Measurements from ENCODE around the gene ACE.

The ACE gene

GRCh38 chr17:63476854-63477479 lies at the start of gene ACE:
Gene ACE (plus strand): TSS chr17:63477061. CDS start chr17:63477095, 34 bp downstream.
- no peak for DNase-seq

GRCh38 chr17:63429766-63430165 lies 47.1 kb upstream of the ACE start:
- DNase-seq, result no peak

GRCh38 chr17:63430223-63430622 lies 46.6 kb upstream of the ACE start:
- no peak for DNase-seq

- DNase-seq, result no peak
Observed at GRCh38 chr17:63431618-63431938, 45.3 kb upstream of the ACE start.

GRCh38 chr17:63431939-63432804 lies 44.7 kb upstream of the ACE start:
- DNase-seq, result no peak

GRCh38 chr17:63433746-63434591 lies 42.9 kb upstream of the ACE start:
- DNase-seq, result peak; percentile 6

- peak; percentile 39 for DNase-seq
Observed at GRCh38 chr17:63434951-63435571, 41.8 kb upstream of the ACE start.

GRCh38 chr17:63435681-63436522 lies 41.0 kb upstream of the ACE start:
- DNase-seq, result no peak

GRCh38 chr17:63436523-63437110 lies 40.2 kb upstream of the ACE start:
- DNase-seq, result no peak

- no peak for DNase-seq
Observed at GRCh38 chr17:63437287-63438091, 39.4 kb upstream of the ACE start.

- no peak for DNase-seq
Observed at GRCh38 chr17:63438092-63439051, 38.5 kb upstream of the ACE start.

GRCh38 chr17:63439687-63440086 lies 37.2 kb upstream of the ACE start:
- DNase-seq, result no peak

GRCh38 chr17:63440127-63440769 lies 36.6 kb upstream of the ACE start:
- DNase-seq, result no peak

- DNase-seq, result no peak
Observed at GRCh38 chr17:63440770-63441335, 36.0 kb upstream of the ACE start.

- no peak for DNase-seq
Observed at GRCh38 chr17:63441654-63442053, 35.2 kb upstream of the ACE start.

- DNase-seq, result no peak
Observed at GRCh38 chr17:63442074-63442473, 34.8 kb upstream of the ACE start.

- no peak for DNase-seq
Observed at GRCh38 chr17:63442549-63443035, 34.3 kb upstream of the ACE start.

GRCh38 chr17:63443053-63443452 lies 33.8 kb upstream of the ACE start:
- DNase-seq, result no peak

- no peak for DNase-seq
Observed at GRCh38 chr17:63444457-63444856, 32.4 kb upstream of the ACE start.

Data from NCI-H446 treated with DMSO at 0.1 percent for 48 hours (cell line).